K562 (cell line): Measurements from ENCODE around the gene CGN. TPM values are rescaled to one million over a fixed set of nuclear protein-coding genes. Genes with fewer than 3 reads are reported as not detected.

Experiments used
- CREB1 ChIP-seq, 2 experiments: sonication (generic) in 1 of 2; formaldehyde crosslinking in 1 of 2; IDR thresholded peaks; 2 replicates each; pipeline versions ENCODE4 v1.6.1 to v1.8.0; 2012 to 2022; ENCODE audit warnings: inconsistent platforms in 1 of 2, mild to moderate bottlenecking in 1 of 2, missing genetic modification reagents in 1 of 2, moderate library complexity in 1 of 2
- ESRRA ChIP-seq: fragments of 450-650 bp; IDR thresholded peaks from 2 replicates; pipeline ENCODE4 v1.6.1; 2014; ENCODE audit warnings: low read depth, mild to moderate bottlenecking, moderate library complexity, borderline replicate concordance
- HNRNPUL1 ChIP-seq: fragments of 200-400 bp; formaldehyde crosslinking; IDR thresholded peaks from 2 replicates; pipeline ENCODE4 v1.6.1; 2017; ENCODE audit warnings: low read length
- KAT2B ChIP-seq: IDR thresholded peaks from one replicate; pipeline ENCODE4 v1.6.1; 2012; ENCODE audit warnings: low read depth, mild to moderate bottlenecking, control low read depth, inconsistent platforms, low read length, moderate library complexity
- KAT7 ChIP-seq: sonication (generic); formaldehyde crosslinking; IDR thresholded peaks from 2 replicates; pipeline ENCODE4 v1.8.0; 2022; ENCODE audit warnings: missing genetic modification reagents, mild to moderate bottlenecking, borderline replicate concordance
- PML ChIP-seq: IDR thresholded peaks from 2 replicates; pipeline ENCODE4 v1.6.1; 2012; ENCODE audit warnings: low read length, inconsistent platforms
- RCOR1 ChIP-seq, 2 experiments: IDR thresholded peaks; 2 replicates each; pipeline ENCODE4 v1.6.1; 2012; ENCODE audit warnings: low read depth in 2 of 2, low read length in 2 of 2, borderline replicate concordance in 1 of 2, improper control_type of control experiment in 1 of 2
- ZKSCAN8 ChIP-seq: fragments of 200-800 bp; sonication (Bioruptor generic); IDR thresholded peaks from 2 replicates; pipeline ENCODE4 v1.6.1; 2016; ENCODE audit warnings: missing genetic modification characterization, missing compliant biosample characterization
- ZNF184 ChIP-seq: sonication (generic); formaldehyde crosslinking; IDR thresholded peaks from 2 replicates; pipeline ENCODE4 v1.5.0; 2020; ENCODE audit warnings: missing genetic modification reagents
- ZNF408 ChIP-seq: fragments of 250-450 bp; sonication (Bioruptor Pico); IDR thresholded peaks from 2 replicates; pipeline ENCODE4 v1.4.0; 2020; ENCODE audit warnings: low read depth, mild to moderate bottlenecking, moderate library complexity
- ZNF589 ChIP-seq: fragments of 200-800 bp; sonication (Bioruptor generic); IDR thresholded peaks from 2 replicates; pipeline ENCODE4 v1.6.1; 2016; ENCODE audit warnings: low read depth, missing genetic modification characterization, missing compliant biosample characterization
- polyA plus RNA-seq, 8 experiments: library from polyadenylated mRNA; depleted of rRNA in 4 of 8; stranded (reverse) in 5 of 8; unstranded in 3 of 8; fragments of >200 nt; fragmentation: Nextera tagmentation in 2 of 8; fragmentation: Illumina TruSeq in 1 of 8; extraction: Ambion mirVana in 2 of 8; extraction: Trizol in 1 of 8; gene quantifications; 2 replicates each; pipeline versions ENCODE4 v1.2.1 to v1.2.3, GENCODE V29; 2011 to 2014; ENCODE audit warnings: inconsistent platforms in 1 of 8, missing spikeins in 1 of 8
- total RNA-seq, 7 experiments: library from RNA; depleted of rRNA in 6 of 7; stranded (reverse); fragments of >200 nt in 6 of 7; fragmentation: Illumina TruSeq in 2 of 7; extraction: Trizol in 2 of 7; gene quantifications; 2 replicates each; pipeline versions ENCODE4 v1.2.1 to v1.2.3, GENCODE V29; 2011 to 2021; ENCODE audit warnings: low replicate concordance in 1 of 7
- TF ChIP-seq, protein P1 (sequence below): sonication (generic); formaldehyde crosslinking; IDR thresholded peaks from 2 replicates; pipeline ENCODE4 v1.8.1; 2023; ENCODE audit warnings: mild to moderate bottlenecking, missing genetic modification reagents
- TF ChIP-seq, protein P2 (sequence below): fragments of 250-450 bp; sonication (Bioruptor Pico); IDR thresholded peaks from 2 replicates; pipeline ENCODE4 v1.8.0; 2022; ENCODE audit warnings: moderate library complexity, mild to moderate bottlenecking, inconsistent platforms
- TF ChIP-seq, protein P3 (sequence below): fragments of 250-450 bp; sonication (Bioruptor Pico); IDR thresholded peaks from 2 replicates; pipeline ENCODE4 v1.4.0; 2020; ENCODE audit warnings: mild to moderate bottlenecking
- TF ChIP-seq, protein P4 (sequence below): fragments of 450-650 bp; IDR thresholded peaks from 2 replicates; pipeline ENCODE4 v1.6.1; 2016
- TF ChIP-seq, protein P5 (sequence below): fragments of 450-650 bp; formaldehyde crosslinking; IDR thresholded peaks from 2 replicates; pipeline ENCODE4 v1.4.0; 2020; ENCODE audit warnings: mild to moderate bottlenecking, moderate library complexity

CGN gene
- total and polyA plus RNA-seq, 9 of the 15 experiments (the other 6 are each of a cell fraction or from before 2014, with no cell fraction given), result 0.03 to 1.4 (median 0.14) TPM; not detected in 2

DNA sequence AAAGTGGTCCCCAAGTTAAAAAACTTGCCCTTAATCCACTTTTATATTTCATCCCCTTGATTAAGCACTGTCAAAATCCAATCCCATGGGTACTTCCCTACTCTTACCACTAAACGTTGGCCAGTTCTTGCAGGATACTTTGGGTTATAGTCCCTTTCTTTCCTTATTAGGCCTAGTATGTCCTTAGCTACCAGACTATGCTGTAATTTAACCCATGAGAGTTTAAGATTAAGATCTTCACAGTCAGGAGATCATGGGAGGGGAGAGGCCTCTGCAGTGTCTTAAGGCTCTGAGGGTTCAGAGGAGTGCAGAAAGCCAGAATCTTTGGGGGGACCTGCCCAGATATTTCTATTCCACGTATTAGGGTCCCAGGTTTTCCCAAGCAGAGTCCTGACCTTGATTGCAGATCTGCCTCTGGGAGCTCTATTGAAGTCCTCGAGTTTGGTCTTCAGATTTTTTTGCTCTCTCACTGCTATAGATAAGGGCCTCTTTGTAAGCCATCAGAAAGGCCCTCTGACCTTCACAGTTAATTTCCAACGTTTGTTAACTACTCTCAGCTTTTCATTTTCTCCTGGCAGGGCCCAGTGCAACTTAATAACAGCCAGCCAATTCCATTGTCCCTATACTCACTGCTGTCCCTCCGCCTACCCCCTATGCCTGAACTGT, 9.0 kb upstream of the CGN start (continued):
- TF ChIP-seq, protein P1, sequence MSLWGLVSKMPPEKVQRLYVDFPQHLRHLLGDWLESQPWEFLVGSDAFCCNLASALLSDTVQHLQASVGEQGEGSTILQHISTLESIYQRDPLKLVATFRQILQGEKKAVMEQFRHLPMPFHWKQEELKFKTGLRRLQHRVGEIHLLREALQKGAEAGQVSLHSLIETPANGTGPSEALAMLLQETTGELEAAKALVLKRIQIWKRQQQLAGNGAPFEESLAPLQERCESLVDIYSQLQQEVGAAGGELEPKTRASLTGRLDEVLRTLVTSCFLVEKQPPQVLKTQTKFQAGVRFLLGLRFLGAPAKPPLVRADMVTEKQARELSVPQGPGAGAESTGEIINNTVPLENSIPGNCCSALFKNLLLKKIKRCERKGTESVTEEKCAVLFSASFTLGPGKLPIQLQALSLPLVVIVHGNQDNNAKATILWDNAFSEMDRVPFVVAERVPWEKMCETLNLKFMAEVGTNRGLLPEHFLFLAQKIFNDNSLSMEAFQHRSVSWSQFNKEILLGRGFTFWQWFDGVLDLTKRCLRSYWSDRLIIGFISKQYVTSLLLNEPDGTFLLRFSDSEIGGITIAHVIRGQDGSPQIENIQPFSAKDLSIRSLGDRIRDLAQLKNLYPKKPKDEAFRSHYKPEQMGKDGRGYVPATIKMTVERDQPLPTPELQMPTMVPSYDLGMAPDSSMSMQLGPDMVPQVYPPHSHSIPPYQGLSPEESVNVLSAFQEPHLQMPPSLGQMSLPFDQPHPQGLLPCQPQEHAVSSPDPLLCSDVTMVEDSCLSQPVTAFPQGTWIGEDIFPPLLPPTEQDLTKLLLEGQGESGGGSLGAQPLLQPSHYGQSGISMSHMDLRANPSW (CRISPR knock-in tag), result no peak
- TF ChIP-seq RCOR1 (IDR thresholded peaks at IDR 0.05; ENCODE audit: borderline replicate concordance in 1 of 2, low read depth in 2 of 2, low read length in 2 of 2) (peak in 1 of 2 experiments; percentile 81; a peak in 3 of 4 replicates), ZNF184 (CRISPR knock-in tag) (no peak), HNRNPUL1 (no peak), ZNF589 (peak; percentile 36; the same call in 1 of the 2 replicates), KAT7 (CRISPR knock-in tag) (no peak), CREB1 (IDR thresholded peaks at IDR 0.05) (no peak), CREB1 (CRISPR knock-in tag; IDR thresholded peaks at IDR 0.05) (no peak), ZKSCAN8 (CRISPR knock-in tag) (no peak), ESRRA (peak; percentile 39; the same call in 1 of the 2 replicates), ZNF408 (CRISPR knock-in tag) (no peak), PML (no peak), KAT2B (no peak)
- TF ChIP-seq, protein P2, sequence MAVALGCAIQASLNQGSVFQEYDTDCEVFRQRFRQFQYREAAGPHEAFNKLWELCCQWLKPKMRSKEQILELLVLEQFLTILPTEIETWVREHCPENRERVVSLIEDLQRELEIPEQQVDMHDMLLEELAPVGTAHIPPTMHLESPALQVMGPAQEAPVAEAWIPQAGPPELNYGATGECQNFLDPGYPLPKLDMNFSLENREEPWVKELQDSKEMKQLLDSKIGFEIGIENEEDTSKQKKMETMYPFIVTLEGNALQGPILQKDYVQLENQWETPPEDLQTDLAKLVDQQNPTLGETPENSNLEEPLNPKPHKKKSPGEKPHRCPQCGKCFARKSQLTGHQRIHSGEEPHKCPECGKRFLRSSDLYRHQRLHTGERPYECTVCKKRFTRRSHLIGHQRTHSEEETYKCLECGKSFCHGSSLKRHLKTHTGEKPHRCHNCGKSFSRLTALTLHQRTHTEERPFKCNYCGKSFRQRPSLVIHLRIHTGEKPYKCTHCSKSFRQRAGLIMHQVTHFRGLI, result no peak
- TF ChIP-seq, protein P3, sequence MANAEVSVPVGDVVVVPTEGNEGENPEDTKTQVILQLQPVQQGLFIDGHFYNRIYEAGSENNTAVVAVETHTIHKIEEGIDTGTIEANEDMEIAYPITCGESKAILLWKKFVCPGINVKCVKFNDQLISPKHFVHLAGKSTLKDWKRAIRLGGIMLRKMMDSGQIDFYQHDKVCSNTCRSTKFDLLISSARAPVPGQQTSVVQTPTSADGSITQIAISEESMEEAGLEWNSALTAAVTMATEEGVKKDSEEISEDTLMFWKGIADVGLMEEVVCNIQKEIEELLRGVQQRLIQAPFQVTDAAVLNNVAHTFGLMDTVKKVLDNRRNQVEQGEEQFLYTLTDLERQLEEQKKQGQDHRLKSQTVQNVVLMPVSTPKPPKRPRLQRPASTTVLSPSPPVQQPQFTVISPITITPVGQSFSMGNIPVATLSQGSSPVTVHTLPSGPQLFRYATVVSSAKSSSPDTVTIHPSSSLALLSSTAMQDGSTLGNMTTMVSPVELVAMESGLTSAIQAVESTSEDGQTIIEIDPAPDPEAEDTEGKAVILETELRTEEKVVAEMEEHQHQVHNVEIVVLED (CRISPR knock-in tag), result no peak
- TF ChIP-seq, protein P4, sequence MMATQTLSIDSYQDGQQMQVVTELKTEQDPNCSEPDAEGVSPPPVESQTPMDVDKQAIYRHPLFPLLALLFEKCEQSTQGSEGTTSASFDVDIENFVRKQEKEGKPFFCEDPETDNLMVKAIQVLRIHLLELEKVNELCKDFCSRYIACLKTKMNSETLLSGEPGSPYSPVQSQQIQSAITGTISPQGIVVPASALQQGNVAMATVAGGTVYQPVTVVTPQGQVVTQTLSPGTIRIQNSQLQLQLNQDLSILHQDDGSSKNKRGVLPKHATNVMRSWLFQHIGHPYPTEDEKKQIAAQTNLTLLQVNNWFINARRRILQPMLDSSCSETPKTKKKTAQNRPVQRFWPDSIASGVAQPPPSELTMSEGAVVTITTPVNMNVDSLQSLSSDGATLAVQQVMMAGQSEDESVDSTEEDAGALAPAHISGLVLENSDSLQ, result no peak
- TF ChIP-seq, protein P5, sequence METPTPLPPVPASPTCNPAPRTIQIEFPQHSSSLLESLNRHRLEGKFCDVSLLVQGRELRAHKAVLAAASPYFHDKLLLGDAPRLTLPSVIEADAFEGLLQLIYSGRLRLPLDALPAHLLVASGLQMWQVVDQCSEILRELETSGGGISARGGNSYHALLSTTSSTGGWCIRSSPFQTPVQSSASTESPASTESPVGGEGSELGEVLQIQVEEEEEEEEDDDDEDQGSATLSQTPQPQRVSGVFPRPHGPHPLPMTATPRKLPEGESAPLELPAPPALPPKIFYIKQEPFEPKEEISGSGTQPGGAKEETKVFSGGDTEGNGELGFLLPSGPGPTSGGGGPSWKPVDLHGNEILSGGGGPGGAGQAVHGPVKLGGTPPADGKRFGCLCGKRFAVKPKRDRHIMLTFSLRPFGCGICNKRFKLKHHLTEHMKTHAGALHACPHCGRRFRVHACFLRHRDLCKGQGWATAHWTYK (CRISPR knock-in tag), result no peak
